ENCODE measurements around the gene PTPRK. TPM values are rescaled to one million over a fixed set of nuclear protein-coding genes. Genes with fewer than 3 reads are reported as not detected.

PTPRK gene
- total RNA-seq, 1 donor from 2014 or later = 4.2 TPM

- peaks cover 56% of the 10 kb centered on the region for H3K4me1 Mint-ChIP-seq (ENCODE audit: low read depth)
- H3K9me3 Mint-ChIP-seq = peaks cover 47% of the 10 kb centered on the region
- intact Hi-C loops (cut with micrococcal nuclease) = loop anchor here (5.0 to 10.0 kb wide), 2 partner anchors 355 to 553 kb away; partner anchors contain the start of gene PTPRK
- DNase-seq (ENCODE audit: low spot score) = no peak
- H3K36me3 Mint-ChIP-seq (ENCODE audit: low read depth) = peaks cover 46% of the 10 kb centered on the region
- H3K27ac Mint-ChIP-seq = no peak overlapping the region
- H3K27me3 Mint-ChIP-seq (ENCODE audit: low read depth) = no peaks in the 10 kb centered on the region
- no peak overlapping the region for H3K4me3 Mint-ChIP-seq (ENCODE audit: low read depth)
Measured at GRCh38 chr6:127969701-127970100, 550.7 kb downstream of the PTPRK start.

GRCh38 chr6:127968394-127968793 is 552.0 kb downstream of the PTPRK start:
- H3K36me3 Mint-ChIP-seq (ENCODE audit: low read depth) = peaks cover 38% of the 10 kb centered on the region
- peaks cover 45% of the 10 kb centered on the region for H3K4me1 Mint-ChIP-seq (ENCODE audit: low read depth)
- H3K9me3 Mint-ChIP-seq = peaks cover 35% of the 10 kb centered on the region
- intact Hi-C loops (cut with micrococcal nuclease) = no loop called here
- H3K4me3 Mint-ChIP-seq (ENCODE audit: low read depth) = no peak overlapping the region
- H3K27me3 Mint-ChIP-seq (ENCODE audit: low read depth) = no peaks in the 10 kb centered on the region
- DNase-seq (ENCODE audit: low spot score) = no peak
- H3K27ac Mint-ChIP-seq = no peak overlapping the region

GRCh38 chr6:127967708-127968107 is 552.7 kb downstream of the PTPRK start:
- H3K27ac Mint-ChIP-seq = peak overlapping the region; percentile 64
- peaks cover 36% of the 10 kb centered on the region for H3K9me3 Mint-ChIP-seq
- H3K4me1 Mint-ChIP-seq (ENCODE audit: low read depth) = peaks cover 45% of the 10 kb centered on the region
- no peak overlapping the region for H3K4me3 Mint-ChIP-seq (ENCODE audit: low read depth)
- peaks cover 38% of the 10 kb centered on the region for H3K36me3 Mint-ChIP-seq (ENCODE audit: low read depth)
- H3K27me3 Mint-ChIP-seq (ENCODE audit: low read depth) = no peaks in the 10 kb centered on the region
- DNase-seq (ENCODE audit: low spot score) = no peak
- intact Hi-C loops (cut with micrococcal nuclease) = no loop called here

GRCh38 chr6:127966616-127967015 is 553.8 kb downstream of the PTPRK start:
- H3K27ac Mint-ChIP-seq = no peak overlapping the region
- peaks cover 47% of the 10 kb centered on the region for H3K36me3 Mint-ChIP-seq (ENCODE audit: low read depth)
- no peak for DNase-seq (ENCODE audit: low spot score)
- no peak overlapping the region for H3K4me3 Mint-ChIP-seq (ENCODE audit: low read depth)
- no peaks in the 10 kb centered on the region for H3K27me3 Mint-ChIP-seq (ENCODE audit: low read depth)
- peaks cover 47% of the 10 kb centered on the region for H3K9me3 Mint-ChIP-seq
- peaks cover 35% of the 10 kb centered on the region for H3K4me1 Mint-ChIP-seq (ENCODE audit: low read depth)
- intact Hi-C loops (cut with micrococcal nuclease) = no loop called here

- Mint-ChIP-seq H3K4me1 (ENCODE audit: low read depth) (peaks cover 25% of the 10 kb centered on the region), H3K36me3 (ENCODE audit: low read depth) (peaks cover 51% of the 10 kb centered on the region), H3K27ac (no peak overlapping the region), H3K27me3 (ENCODE audit: low read depth) (no peaks in the 10 kb centered on the region), H3K9me3 (peaks cover 62% of the 10 kb centered on the region), H3K4me3 (ENCODE audit: low read depth) (no peak overlapping the region)
- no peak for DNase-seq (ENCODE audit: low spot score)
- intact Hi-C loops (cut with micrococcal nuclease) = no loop called here
Measured at GRCh38 chr6:127963495-127963894, 556.9 kb downstream of the PTPRK start.

GRCh38 chr6:127959869-127960268 is 560.5 kb downstream of the PTPRK start:
- no peaks in the 10 kb centered on the region for H3K27me3 Mint-ChIP-seq (ENCODE audit: low read depth)
- H3K9me3 Mint-ChIP-seq = peaks cover 37% of the 10 kb centered on the region
- DNase-seq (ENCODE audit: low spot score) = no peak
- H3K4me1 Mint-ChIP-seq (ENCODE audit: low read depth) = peaks cover 14% of the 10 kb centered on the region
- no peak overlapping the region for H3K4me3 Mint-ChIP-seq (ENCODE audit: low read depth)
- H3K27ac Mint-ChIP-seq = no peak overlapping the region
- intact Hi-C loops (cut with micrococcal nuclease) = no loop called here
- H3K36me3 Mint-ChIP-seq (ENCODE audit: low read depth) = peaks cover 32% of the 10 kb centered on the region

- H3K27me3 Mint-ChIP-seq (ENCODE audit: low read depth) = no peaks in the 10 kb centered on the region
- no peak for DNase-seq (ENCODE audit: low spot score)
- intact Hi-C loops (cut with micrococcal nuclease) = no loop called here
- H3K27ac Mint-ChIP-seq = no peak overlapping the region
- H3K4me1 Mint-ChIP-seq (ENCODE audit: low read depth) = peaks cover 24% of the 10 kb centered on the region
- H3K36me3 Mint-ChIP-seq (ENCODE audit: low read depth) = peaks cover 23% of the 10 kb centered on the region
- no peak overlapping the region for H3K4me3 Mint-ChIP-seq (ENCODE audit: low read depth)
- H3K9me3 Mint-ChIP-seq = peaks cover 24% of the 10 kb centered on the region
Measured at GRCh38 chr6:127956956-127957355, 563.4 kb downstream of the PTPRK start.

- H3K4me1 Mint-ChIP-seq (ENCODE audit: low read depth) = peaks cover 30% of the 10 kb centered on the region
- no peak overlapping the region for H3K27ac Mint-ChIP-seq
- no peaks in the 10 kb centered on the region for H3K27me3 Mint-ChIP-seq (ENCODE audit: low read depth)
- no peak overlapping the region for H3K4me3 Mint-ChIP-seq (ENCODE audit: low read depth)
- DNase-seq (ENCODE audit: low spot score) = no peak
- peaks cover 17% of the 10 kb centered on the region for H3K36me3 Mint-ChIP-seq (ENCODE audit: low read depth)
- peaks cover 18% of the 10 kb centered on the region for H3K9me3 Mint-ChIP-seq
- intact Hi-C loops (cut with micrococcal nuclease) = no loop called here
Measured at GRCh38 chr6:127956260-127956888, 564.0 kb downstream of the PTPRK start.

- Mint-ChIP-seq H3K27ac (no peak overlapping the region), H3K27me3 (ENCODE audit: low read depth) (no peaks in the 10 kb centered on the region), H3K36me3 (ENCODE audit: low read depth) (peaks cover 31% of the 10 kb centered on the region), H3K4me1 (ENCODE audit: low read depth) (peaks cover 46% of the 10 kb centered on the region), H3K4me3 (ENCODE audit: low read depth) (no peak overlapping the region), H3K9me3 (peaks cover 17% of the 10 kb centered on the region)
- intact Hi-C loops (cut with micrococcal nuclease) = loop anchor here (5.0 kb wide), 1 partner anchor 97 kb away; no protein-coding TSS in a partner anchor
- DNase-seq (ENCODE audit: low spot score) = no peak
Measured at GRCh38 chr6:127954082-127954481, 566.3 kb downstream of the PTPRK start.

GRCh38 chr6:127952831-127953230 is 567.6 kb downstream of the PTPRK start:
- no peak for DNase-seq (ENCODE audit: low spot score)
- Mint-ChIP-seq H3K27ac (no peak overlapping the region), H3K4me3 (ENCODE audit: low read depth) (no peak overlapping the region), H3K36me3 (ENCODE audit: low read depth) (peaks cover 34% of the 10 kb centered on the region), H3K27me3 (ENCODE audit: low read depth) (no peaks in the 10 kb centered on the region), H3K4me1 (ENCODE audit: low read depth) (peaks cover 49% of the 10 kb centered on the region), H3K9me3 (peaks cover 19% of the 10 kb centered on the region)
- intact Hi-C loops (cut with micrococcal nuclease) = loop anchor here (5.0 kb wide), 1 partner anchor 96 kb away; no protein-coding TSS in a partner anchor

GRCh38 chr6:127952176-127952575 is 568.2 kb downstream of the PTPRK start:
- no peak for DNase-seq (ENCODE audit: low spot score)
- H3K4me1 Mint-ChIP-seq (ENCODE audit: low read depth) = peaks cover 49% of the 10 kb centered on the region
- H3K36me3 Mint-ChIP-seq (ENCODE audit: low read depth) = peaks cover 37% of the 10 kb centered on the region
- peak overlapping the region; percentile 96 for H3K27ac Mint-ChIP-seq
- H3K9me3 Mint-ChIP-seq = peaks cover 23% of the 10 kb centered on the region
- peak overlapping the region; percentile 19 for H3K4me3 Mint-ChIP-seq (ENCODE audit: low read depth)
- intact Hi-C loops (cut with micrococcal nuclease) = loop anchor here (5.0 kb wide), 1 partner anchor 95 kb away; no protein-coding TSS in a partner anchor
- H3K27me3 Mint-ChIP-seq (ENCODE audit: low read depth) = no peaks in the 10 kb centered on the region

GRCh38 chr6:127951172-127951917 is 569.1 kb downstream of the PTPRK start:
- no peak for DNase-seq (ENCODE audit: low spot score)
- H3K4me1 Mint-ChIP-seq (ENCODE audit: low read depth) = peaks cover 50% of the 10 kb centered on the region

More at GRCh38 chr6:127951172-127951917, 569.1 kb downstream of the PTPRK start:
- intact Hi-C loops (cut with micrococcal nuclease) = loop anchor here (1.0 to 5.0 kb wide), 5 partner anchors 13 to 94 kb away; no protein-coding TSS in a partner anchor
- peaks cover 31% of the 10 kb centered on the region for H3K9me3 Mint-ChIP-seq
- H3K27me3 Mint-ChIP-seq (ENCODE audit: low read depth) = no peaks in the 10 kb centered on the region
- peaks cover 43% of the 10 kb centered on the region for H3K36me3 Mint-ChIP-seq (ENCODE audit: low read depth)
- peak overlapping the region; percentile 56 for H3K4me3 Mint-ChIP-seq (ENCODE audit: low read depth)
- H3K27ac Mint-ChIP-seq = peak overlapping the region; percentile 96
